CD14-positive monocyte (primary cell): Measurements from ENCODE around the gene INF2. TPM values are rescaled to one million over a fixed set of nuclear protein-coding genes. Genes with fewer than 3 reads are reported as not detected.

Experiments
- DNase-seq, 3 donors: peaks; one replicate each; pipeline ENCODE4 v3.0.0-alpha.2; 2011 to 2022
- H2AFZ ChIP-seq: 2 replicates; pipeline ENCODE4 v1.6.0; 2012; ENCODE audit warnings: mild to moderate bottlenecking, low read depth, low read length, inconsistent platforms; ENCODE audit not compliant: insufficient read depth, poor library complexity, severe bottlenecking
- H3K27ac ChIP-seq, 2 donors: 1 replicate in 1 of 2; 2 replicates in 1 of 2; pipeline ENCODE4 v1.5.1; 2012 to 2013; ENCODE audit warnings: low read length in 2 of 2, control low read depth in 1 of 2, inconsistent platforms in 1 of 2, low read depth in 1 of 2, mild to moderate bottlenecking in 1 of 2
- H3K27me3 ChIP-seq, 2 donors: one replicate each; pipeline versions ENCODE4 v1.6.0 to v1.6.1; 2011 to 2013; ENCODE audit warnings: low read length in 2 of 2; ENCODE audit not compliant: control insufficient read depth in 2 of 2, insufficient read depth in 2 of 2
- H3K36me3 ChIP-seq, 2 donors: replicated peaks in 1 of 2; 1 replicate in 1 of 2; 2 replicates in 1 of 2; pipeline versions ENCODE4 v1.5.1 to v1.6.1; 2012 to 2013; ENCODE audit warnings: low read length in 2 of 2, control low read depth in 1 of 2, inconsistent platforms in 1 of 2, mild to moderate bottlenecking in 1 of 2; ENCODE audit not compliant: insufficient read depth in 2 of 2, control insufficient read depth in 1 of 2
- H3K4me1 ChIP-seq, 2 donors: 1 replicate in 1 of 2; 2 replicates in 1 of 2; pipeline versions ENCODE4 v1.5.1 to v1.6.1; 2012 to 2013; ENCODE audit warnings: low read length in 2 of 2, control low read depth in 1 of 2, inconsistent platforms in 1 of 2, mild to moderate bottlenecking in 1 of 2, moderate library complexity in 1 of 2; ENCODE audit not compliant: insufficient read depth in 2 of 2, control insufficient read depth in 1 of 2
- H3K4me2 ChIP-seq: replicated peaks from 2 replicates; pipeline ENCODE3; 2012; ENCODE audit warnings: low read length, moderate library complexity, mild to moderate bottlenecking; ENCODE audit not compliant: poor library complexity, severe bottlenecking; ENCODE audit errors: extremely low read depth
- H3K4me3 ChIP-seq, 3 experiments: fragments of 200-600 bp in 1 of 3; sonication (generic) in 1 of 3; replicated peaks in 1 of 3; 1 replicate in 2 of 3; 2 replicates in 1 of 3; pipeline ENCODE4 v1.5.1; 2011 to 2013; ENCODE audit warnings: low read length in 3 of 3, mild to moderate bottlenecking in 3 of 3, control low read depth in 2 of 3, low read depth in 2 of 3, inconsistent platforms in 1 of 3, moderate library complexity in 1 of 3
- H3K79me2 ChIP-seq: 2 replicates; pipeline ENCODE4 v1.6.0; 2012; ENCODE audit warnings: mild to moderate bottlenecking, control low read depth, inconsistent platforms, low read length, moderate library complexity; ENCODE audit not compliant: insufficient read depth
- H3K9ac ChIP-seq: 2 replicates; pipeline ENCODE4 v1.6.0; 2017; ENCODE audit warnings: low read length, mild to moderate bottlenecking; ENCODE audit not compliant: insufficient read depth, poor library complexity, severe bottlenecking
- H3K9me3 ChIP-seq, 2 donors: replicated peaks in 1 of 2; 1 replicate in 1 of 2; 2 replicates in 1 of 2; pipeline versions ENCODE4 v1.5.1 to v1.6.1; 2012 to 2013; ENCODE audit warnings: low read length in 2 of 2, control low read depth in 1 of 2; ENCODE audit not compliant: control insufficient read depth in 1 of 2, insufficient read depth in 1 of 2
- H4K20me1 ChIP-seq: 2 replicates; pipeline ENCODE4 v1.6.0; 2012; ENCODE audit warnings: mild to moderate bottlenecking, low read length, control low read depth, moderate library complexity; ENCODE audit not compliant: insufficient read depth
- H3K27ac Mint-ChIP-seq, 7 donors: one replicate each; pipeline ENCODE4 v1.8.0; 2020; ENCODE audit warnings: mild to moderate bottlenecking in 7 of 7, mixed read lengths in 7 of 7, moderate library complexity in 6 of 7, inconsistent platforms in 2 of 7
- H3K27me3 Mint-ChIP-seq, 3 donors: one replicate each; pipeline ENCODE4 v1.8.0; 2021 to 2022; ENCODE audit warnings: low read depth in 3 of 3, mild to moderate bottlenecking in 3 of 3, mixed read lengths in 3 of 3, moderate library complexity in 3 of 3, inconsistent platforms in 1 of 3
- H3K36me3 Mint-ChIP-seq, 2 donors: one replicate each; pipeline ENCODE4 v1.8.0; 2020; ENCODE audit warnings: mixed read lengths in 2 of 2, inconsistent platforms in 1 of 2, mild to moderate bottlenecking in 1 of 2
- H3K4me1 Mint-ChIP-seq: one replicate; pipeline ENCODE4 v1.8.0; 2020; ENCODE audit warnings: mild to moderate bottlenecking, mixed read lengths
- H3K4me3 Mint-ChIP-seq, 2 donors: one replicate each; pipeline ENCODE4 v1.8.0; 2020; ENCODE audit warnings: mild to moderate bottlenecking in 2 of 2, mixed read lengths in 2 of 2, moderate library complexity in 1 of 2
- H3K9me3 Mint-ChIP-seq, 7 donors: one replicate each; pipeline ENCODE4 v1.8.0; 2020 to 2022; ENCODE audit warnings: mixed read lengths in 7 of 7, mild to moderate bottlenecking in 6 of 7, moderate library complexity in 6 of 7, inconsistent platforms in 2 of 7
- whole genome bisulfite sequencing: methylation state at CpG from one replicate; pipeline ENCODE4 v1.1.5; 2013; ENCODE audit warnings: missing lambda C conversion rate; ENCODE audit not compliant: insufficient coverage; 5-methylcytosine and 5-hydroxymethylcytosine counted together
- intact Hi-C, 2 donors: fragments of 100-400 bp; cut with micrococcal nuclease; formaldehyde crosslinking; loops; one replicate each; pipeline versions ENCODE4 v1.15.0 to v1.15.1; 2023
- polyA plus RNA-seq, 3 donors: library from polyadenylated mRNA; depleted of rRNA in 1 of 3; unstranded in 2 of 3; stranded (reverse) in 1 of 3; fragments of 300-500 nt in 2 of 3; fragments of >200 nt in 1 of 3; fragmentation: Illumina TruSeq in 2 of 3; gene quantifications; 1 replicate in 2 of 3; 2 replicates in 1 of 3; pipeline ENCODE4 v1.2.3, GENCODE V29; 2012 to 2021
- TF ChIP-seq, protein P1 (sequence below): fragments of 200-600 bp; IDR thresholded peaks from one replicate; pipeline ENCODE4 v1.8.0; 2022; ENCODE audit warnings: antibody characterized with exemption, mild to moderate bottlenecking

The INF2 gene
- polyA plus RNA-seq, 3 donors = 2.9 to 23.3 (median 3.8) TPM

DNA sequence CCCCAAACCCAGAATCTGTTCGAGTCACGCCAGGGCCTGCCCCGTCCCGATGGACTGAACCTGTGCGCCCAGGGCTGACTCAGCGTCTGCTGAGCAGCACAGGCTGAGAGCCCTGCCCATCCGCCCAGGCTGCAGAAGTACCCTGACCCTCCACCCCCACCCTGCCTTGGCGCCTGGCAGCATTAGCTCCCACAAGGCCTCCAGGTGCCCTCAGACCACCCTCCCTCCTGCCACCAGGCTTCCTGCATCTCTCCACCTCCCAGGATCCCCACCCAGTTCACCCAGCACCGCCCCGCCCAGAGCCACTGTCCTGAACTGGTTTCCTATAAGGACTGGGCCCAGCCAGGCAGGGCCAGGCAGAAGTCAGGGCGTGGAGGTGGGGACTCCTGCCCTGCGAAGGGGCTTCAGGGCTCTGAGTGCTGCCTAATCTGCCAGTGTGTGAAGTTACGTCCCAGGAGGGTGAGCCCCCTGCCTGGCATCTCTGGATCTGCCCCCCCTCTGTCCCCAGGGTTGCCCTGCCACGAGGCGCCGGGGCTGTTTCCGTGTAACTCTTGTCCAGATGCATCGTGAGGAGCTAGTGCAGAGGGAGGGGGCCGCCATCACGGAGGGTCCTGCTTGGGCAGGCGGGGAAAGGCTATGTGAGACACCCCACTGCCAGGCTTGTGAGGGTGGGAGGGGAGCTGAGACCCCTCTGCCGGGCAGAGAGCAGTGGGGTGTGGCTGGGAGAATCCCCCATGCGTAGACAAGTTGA, 43.7 kb downstream of the INF2 start:
- no peak overlapping the region for H3K27ac ChIP-seq
- Mint-ChIP-seq H3K4me3 (no peak overlapping the region), H3K27me3 (peaks cover 0 to 8% (median 2%) of the 10 kb centered on the region in 3 donors), H3K9me3 (no peaks in the 10 kb centered on the region), H3K27ac (no peak overlapping the region), H3K36me3 (no peaks in the 10 kb centered on the region), H3K4me1 (peaks cover 11% of the 10 kb centered on the region)
- intact Hi-C loops = no loop called here
- H3K79me2 ChIP-seq = no peaks in the 10 kb centered on the region
- no peaks in the 10 kb centered on the region for H3K36me3 ChIP-seq
- 89% methylated on average over 20 of the region's 23 CpGs for WGBS
- no peak overlapping the region for H2AFZ ChIP-seq
- peaks cover 12 to 13% of the 10 kb centered on the region in 2 donors for H3K4me1 ChIP-seq
- TF ChIP-seq, protein P1, sequence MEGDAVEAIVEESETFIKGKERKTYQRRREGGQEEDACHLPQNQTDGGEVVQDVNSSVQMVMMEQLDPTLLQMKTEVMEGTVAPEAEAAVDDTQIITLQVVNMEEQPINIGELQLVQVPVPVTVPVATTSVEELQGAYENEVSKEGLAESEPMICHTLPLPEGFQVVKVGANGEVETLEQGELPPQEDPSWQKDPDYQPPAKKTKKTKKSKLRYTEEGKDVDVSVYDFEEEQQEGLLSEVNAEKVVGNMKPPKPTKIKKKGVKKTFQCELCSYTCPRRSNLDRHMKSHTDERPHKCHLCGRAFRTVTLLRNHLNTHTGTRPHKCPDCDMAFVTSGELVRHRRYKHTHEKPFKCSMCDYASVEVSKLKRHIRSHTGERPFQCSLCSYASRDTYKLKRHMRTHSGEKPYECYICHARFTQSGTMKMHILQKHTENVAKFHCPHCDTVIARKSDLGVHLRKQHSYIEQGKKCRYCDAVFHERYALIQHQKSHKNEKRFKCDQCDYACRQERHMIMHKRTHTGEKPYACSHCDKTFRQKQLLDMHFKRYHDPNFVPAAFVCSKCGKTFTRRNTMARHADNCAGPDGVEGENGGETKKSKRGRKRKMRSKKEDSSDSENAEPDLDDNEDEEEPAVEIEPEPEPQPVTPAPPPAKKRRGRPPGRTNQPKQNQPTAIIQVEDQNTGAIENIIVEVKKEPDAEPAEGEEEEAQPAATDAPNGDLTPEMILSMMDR = no peak
- no peak overlapping the region for H3K9ac ChIP-seq
- DNase-seq = no peak
- no peaks in the 10 kb centered on the region for H3K9me3 ChIP-seq
- no peaks in the 10 kb centered on the region for H3K27me3 ChIP-seq
- H3K4me2 ChIP-seq = no peak overlapping the region
- H3K4me3 ChIP-seq = no peak overlapping the region
- no peaks in the 10 kb centered on the region for H4K20me1 ChIP-seq

DNA sequence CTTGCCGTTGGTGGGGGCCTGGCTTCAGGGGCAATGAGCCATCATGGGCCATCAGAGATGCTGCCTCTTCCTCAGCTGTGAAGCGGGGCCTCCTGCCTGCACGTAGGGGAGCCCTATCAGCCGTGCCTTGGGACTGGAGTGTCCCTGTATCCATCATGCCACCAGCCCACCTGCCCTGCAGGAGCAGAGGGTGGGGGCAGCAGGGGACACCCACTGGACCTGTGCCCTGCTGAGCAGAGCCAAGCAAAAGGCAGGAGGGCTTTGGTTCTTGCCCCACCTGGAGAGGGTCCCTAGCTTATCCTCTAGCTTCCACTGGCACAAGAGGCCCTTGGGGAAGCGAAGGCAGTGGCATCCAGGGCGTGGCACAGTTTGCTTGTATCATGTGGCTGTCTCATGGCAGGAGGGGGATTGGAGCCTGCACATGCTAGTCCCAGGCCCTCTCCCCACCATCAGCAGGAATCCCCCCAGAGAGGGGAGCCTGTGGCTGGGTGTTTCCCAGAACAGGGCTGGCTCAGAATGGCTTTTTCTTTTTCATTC, 44.7 kb downstream of the INF2 start:
- Mint-ChIP-seq H3K4me3 (no peak overlapping the region), H3K27ac (no peak overlapping the region), H3K27me3 (peaks cover 0 to 5% (median 4%) of the 10 kb centered on the region in 3 donors), H3K4me1 (peaks cover 11% of the 10 kb centered on the region), H3K9me3 (no peaks in the 10 kb centered on the region), H3K36me3 (no peaks in the 10 kb centered on the region)
- H3K4me3 ChIP-seq = no peak overlapping the region
- no peaks in the 10 kb centered on the region for H4K20me1 ChIP-seq
- H3K27ac ChIP-seq = no peak overlapping the region
- H3K79me2 ChIP-seq = no peaks in the 10 kb centered on the region
- H3K9ac ChIP-seq = no peak overlapping the region
- TF ChIP-seq, protein P1 = no peak
- intact Hi-C loops = no loop called here
- H2AFZ ChIP-seq = no peak overlapping the region
- peaks cover 12 to 13% of the 10 kb centered on the region in 2 donors for H3K4me1 ChIP-seq
- no peak for DNase-seq
- no peak overlapping the region for H3K4me2 ChIP-seq
- H3K27me3 ChIP-seq = no peaks in the 10 kb centered on the region
- no peaks in the 10 kb centered on the region for H3K36me3 ChIP-seq
- 91% methylated on average over 4 of the region's 6 CpGs for WGBS
- H3K9me3 ChIP-seq = no peaks in the 10 kb centered on the region
